ELF-1 (cell line): ENCODE results near the gene KIF21B.

Experiments used
- DNase-seq: peaks from one replicate; pipeline ENCODE4 v3.0.0-alpha.2; 2016; ENCODE audit warnings: low read depth, low spot score

The KIF21B gene

DNA sequence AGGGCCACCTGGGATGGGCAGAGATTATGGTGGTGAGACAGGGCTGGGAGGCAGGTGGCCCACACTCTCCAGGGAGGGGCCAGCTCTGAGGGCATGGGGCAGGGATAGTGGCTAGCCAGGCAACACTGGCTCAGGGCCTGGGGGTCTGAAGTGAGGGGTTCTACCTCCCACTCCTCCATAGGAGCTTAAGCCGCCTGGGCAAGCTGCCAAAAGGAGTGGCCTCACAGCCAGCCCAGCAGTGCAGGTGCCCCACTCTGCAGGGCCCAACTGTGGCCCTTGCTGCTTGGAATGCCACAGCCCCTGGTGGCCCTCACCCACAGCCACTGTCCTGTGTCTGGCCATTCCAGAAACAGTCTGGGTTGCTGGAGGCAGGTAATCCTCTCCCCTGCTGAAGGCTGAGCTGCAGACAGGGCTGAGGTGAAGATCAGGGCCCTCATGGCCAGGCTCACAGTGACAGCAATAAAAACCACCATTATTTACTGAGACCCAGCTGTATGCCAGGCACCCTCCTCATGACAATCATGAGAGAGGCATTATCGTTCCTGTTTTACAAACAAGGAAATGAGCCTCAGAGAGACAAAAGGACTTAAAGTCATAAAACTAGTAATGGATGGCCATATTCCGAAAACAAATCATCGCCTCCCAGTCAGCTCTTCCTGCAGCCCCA lies 31.0 kb downstream of the KIF21B start:
- DNase-seq: no peak

DNA sequence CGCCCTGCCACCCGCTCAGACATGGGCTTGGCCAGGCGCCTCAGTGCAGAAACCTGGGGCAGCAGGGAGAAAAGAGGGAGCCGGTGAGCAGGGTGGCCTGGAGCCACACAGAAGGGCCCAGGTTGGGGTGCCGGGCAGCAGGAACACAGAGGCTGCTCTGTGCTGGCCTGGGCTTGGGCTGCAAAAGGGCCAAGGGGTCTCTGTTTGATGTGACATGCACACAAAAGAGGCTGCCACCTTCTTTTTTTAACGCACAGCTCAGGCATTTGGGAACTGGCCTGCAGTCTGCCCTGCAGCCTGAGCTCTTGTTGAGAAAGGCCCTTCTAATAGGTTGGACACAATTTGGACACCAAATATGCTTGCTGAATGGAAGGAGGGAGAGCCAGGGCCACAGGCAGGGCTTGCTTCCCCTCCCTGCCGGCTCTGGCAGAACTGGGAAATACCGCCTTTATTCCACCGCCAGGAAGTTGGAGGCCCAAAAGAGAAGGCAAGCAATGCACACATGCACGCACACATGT lies 32.4 kb downstream of the KIF21B start:
- DNase-seq: no peak

DNA sequence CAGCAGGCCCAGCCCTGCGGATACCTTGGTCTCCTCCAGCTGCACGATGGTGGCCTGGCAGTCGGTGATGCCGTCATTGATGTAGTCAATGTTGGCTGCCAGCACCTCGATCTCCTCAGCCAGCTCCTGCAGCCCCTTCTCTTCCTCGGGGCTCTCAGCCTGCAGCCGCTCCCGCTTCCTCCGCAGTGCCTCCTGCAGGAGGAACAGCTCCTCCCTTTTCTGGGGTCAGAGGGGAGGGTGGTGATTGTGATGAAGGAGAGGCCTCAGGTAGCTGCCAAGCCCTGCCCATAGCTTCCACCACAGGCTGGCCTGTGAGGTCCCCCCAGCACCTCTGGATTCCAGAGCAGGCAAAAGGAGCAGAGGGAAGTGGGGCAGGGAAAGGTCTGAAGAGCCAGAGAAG lies 33.4 kb downstream of the KIF21B start:
- DNase-seq: no peak

DNA sequence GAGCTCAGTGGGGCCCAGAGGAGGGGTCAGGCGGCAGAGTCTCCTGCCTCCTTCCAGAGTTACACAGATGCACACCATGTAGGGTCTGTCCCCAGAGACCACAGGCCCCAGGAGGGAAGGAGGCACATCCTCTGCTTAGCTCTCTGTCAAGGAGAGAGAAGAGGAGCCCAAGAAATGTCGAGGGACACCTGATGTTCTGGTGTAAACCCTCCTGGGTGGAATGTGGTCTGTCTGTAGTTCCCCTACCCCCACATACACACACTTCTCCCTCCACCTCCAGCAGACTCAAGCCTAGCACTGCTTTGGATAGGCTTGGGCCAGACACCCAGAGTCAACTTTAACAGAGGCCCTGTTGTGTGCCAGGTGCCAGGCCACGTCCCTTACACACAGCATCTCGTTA lies 34.2 kb downstream of the KIF21B start:
- no peak for DNase-seq

DNA sequence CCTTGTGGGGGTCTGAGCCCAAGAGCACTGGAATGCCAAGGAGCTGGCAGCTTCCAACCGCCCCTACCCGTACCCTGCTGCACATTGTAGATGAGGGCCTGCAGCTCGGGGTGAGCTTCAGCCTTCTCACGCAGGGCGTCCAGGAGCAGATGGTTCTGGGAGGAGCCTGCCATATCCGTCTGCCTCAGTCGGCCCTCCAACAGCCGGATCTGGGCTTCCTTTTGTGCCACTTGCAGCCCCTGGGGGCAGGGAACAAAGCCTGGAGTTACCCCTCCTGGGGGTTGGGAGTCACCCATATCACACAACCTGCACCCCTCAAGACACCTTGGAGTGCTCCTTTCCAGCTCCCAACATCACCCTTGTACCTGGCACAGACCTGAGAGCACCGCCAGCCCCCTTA lies 34.8 kb downstream of the KIF21B start:
- DNase-seq: no peak

DNA sequence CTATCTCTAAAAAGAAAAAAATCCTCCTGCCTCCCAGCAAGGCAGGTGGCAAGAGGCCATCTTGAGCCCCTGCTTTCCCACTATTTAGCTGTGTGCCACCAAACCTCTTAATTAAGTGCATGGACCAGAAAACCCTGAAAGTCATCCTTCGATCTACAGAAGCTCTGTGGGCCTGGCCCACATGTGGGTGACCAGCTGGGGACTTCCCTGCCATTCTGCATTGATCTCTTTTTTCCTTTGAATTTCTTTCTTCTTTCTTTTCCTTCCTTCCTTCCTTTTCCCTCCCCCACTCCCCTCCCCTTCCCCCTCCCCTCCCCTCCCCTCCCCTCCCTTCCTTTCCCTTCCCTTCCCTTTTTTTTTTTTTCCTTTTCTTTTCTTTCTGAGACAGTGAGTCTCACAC lies 38.0 kb downstream of the KIF21B start:
- no peak for DNase-seq

DNA sequence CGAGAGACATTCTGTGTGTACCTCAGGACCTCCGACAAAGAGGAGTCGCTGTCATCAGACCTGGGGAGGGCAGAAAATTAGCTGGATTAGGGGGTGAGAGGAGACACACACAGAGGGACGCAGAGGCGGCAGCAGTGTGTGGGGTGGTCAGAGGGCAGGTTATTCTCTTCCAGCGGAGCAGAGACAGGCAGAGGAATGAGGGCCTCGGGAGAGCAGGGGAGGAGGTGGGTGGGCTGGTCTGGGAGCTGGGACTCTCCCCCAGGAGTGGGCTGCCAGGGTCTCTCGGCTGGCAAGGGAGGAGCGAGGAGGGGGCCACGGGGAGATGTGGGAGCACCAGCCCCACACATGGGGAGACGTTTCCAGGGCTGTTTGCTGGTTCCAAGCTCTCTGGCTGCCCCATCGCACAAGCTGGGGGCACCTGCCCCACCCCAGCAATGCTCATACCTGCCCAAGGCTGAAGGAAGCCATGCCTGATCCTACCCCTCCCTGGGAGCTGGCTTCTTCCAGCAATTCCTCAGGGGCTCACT lies 40.4 kb downstream of the KIF21B start:
- DNase-seq: no peak

DNA sequence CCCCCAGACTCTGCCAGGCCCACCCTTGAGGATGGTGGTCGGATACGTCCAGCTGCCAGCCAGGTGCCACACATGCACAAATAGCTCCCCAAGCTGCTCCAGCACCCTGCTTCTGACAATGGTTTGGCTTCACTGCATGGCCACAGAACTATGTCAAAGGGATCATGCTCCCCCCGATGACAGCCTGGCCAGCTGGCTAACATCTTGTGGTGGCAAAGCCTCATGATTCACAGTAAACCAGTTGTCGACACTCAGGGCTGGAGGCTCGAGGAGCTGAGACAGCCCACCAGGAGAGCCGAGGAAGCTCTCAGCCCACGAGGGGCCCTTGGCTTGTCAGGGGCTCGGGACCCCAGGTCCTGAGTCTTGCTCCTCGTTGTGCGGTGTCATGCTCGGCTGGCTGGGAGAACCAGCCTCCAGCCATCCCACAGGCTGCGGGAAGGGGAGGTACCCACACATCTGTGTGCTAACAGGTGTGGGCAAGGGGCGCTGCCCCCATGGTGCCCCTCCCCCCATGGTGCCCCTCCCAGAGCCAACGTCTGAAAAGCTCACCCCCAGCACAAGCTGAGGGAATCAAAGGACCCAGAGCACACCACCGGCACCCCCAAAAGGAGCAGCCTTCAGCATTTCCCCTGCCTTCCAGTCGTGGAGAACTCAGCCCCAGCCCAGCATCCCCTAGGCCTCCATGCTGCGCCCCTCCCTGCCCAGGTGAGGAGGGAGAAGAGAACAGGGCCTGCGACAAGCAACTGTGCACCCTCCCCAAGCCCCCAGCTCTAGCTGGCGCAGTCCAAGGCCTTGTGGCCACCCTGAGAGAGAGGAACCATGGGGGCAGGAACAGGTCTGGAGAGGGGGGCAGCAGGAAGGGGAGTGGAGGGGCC lies 41.2 kb downstream of the KIF21B start:
- DNase-seq: no peak

DNA sequence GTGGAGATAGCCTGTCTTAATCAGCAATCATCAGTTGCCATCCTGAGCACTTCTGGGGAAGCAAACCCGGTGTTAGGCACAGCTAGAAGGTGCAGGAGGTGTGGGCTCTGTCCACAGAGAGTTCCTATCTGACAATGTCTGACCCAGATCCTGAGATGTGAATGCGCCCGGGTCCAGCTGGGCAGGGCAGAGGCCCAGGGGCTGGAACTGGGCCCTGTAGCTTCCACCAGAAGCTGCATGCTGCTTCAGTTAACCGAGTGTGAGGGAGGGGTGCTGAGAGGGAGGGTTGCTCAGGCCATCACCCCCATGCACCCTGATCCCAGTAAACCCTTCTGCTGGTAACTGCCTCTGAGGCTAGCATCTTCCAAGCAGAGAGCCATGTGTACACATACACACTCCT lies 42.2 kb downstream of the KIF21B start:
- DNase-seq: no peak

DNA sequence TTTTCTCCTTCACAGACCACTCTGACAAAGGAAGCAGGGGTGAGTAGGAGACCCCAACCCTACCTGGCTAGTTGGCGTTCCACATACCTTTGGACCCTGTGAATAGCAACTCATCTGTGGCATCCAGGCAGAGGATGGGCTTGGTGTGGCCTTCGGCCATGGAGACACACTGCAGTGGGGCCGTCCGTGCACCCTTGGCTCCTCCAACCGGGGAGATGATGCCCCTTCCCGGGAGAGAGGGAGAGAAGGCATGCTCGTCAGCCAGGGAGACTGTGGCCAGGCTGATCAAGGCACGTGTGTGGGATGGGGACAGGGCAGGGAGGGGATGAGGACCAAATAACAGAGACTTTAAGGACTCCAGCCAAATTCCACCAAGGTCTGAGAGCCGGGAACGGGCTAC lies 42.6 kb downstream of the KIF21B start:
- no peak for DNase-seq

DNA sequence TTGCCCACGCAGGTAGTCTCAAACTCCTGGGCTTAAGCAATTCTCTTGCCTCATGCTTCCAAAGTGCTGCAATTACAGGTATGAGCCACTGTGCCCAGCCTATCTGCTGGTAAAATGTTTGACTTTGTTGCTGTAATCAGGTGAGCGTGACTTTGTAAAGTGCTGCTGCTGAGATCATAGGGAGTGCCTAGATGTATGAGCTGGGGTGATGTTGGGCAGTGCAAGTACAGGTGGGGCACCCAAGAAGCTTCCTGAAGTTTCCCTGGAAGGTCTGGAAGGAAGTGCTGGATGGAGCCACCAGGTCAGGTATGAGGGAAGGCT lies 43.1 kb downstream of the KIF21B start:
- DNase-seq: no peak

DNA sequence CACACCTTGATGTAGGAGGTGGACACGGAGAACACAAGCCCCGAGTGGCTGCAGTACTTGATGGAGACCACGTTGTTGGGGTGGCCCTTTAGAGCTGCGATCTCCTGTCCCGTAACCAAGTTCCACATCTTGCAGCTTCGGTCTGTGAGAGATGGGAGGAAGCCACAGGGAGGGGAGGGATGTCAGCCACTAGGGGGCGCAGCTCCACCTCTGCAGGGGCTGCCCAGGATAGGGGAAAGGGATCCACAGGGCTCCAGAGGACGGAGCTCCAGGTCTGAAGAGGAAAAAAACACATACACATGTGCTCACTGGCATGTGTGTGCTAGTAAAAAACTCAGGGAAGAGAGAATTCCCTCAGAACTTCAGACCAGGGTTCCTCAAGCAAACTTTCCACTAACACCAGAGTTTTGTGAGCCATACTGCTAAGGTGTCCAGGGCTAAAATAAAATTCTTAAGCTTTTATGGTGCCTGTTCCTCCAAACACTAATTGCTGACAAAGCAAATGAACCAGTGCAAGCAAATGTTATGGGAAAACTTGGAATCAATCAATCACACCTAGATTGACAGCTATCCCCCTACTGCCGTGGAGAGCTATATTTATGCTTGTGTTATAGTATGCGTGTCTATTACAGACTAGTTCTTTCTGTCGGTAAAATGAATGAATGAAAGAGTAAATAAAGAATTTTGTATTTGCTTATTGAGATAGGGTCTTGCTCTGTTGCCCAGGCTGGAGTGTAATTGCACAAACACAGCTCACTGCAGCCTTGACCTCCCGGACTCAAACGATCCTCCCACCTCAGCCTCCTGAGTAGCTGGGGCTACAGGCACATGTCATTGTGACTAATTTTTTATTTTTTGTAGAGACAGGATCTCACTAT lies 43.7 kb downstream of the KIF21B start:
- peak; percentile 83 for DNase-seq

DNA sequence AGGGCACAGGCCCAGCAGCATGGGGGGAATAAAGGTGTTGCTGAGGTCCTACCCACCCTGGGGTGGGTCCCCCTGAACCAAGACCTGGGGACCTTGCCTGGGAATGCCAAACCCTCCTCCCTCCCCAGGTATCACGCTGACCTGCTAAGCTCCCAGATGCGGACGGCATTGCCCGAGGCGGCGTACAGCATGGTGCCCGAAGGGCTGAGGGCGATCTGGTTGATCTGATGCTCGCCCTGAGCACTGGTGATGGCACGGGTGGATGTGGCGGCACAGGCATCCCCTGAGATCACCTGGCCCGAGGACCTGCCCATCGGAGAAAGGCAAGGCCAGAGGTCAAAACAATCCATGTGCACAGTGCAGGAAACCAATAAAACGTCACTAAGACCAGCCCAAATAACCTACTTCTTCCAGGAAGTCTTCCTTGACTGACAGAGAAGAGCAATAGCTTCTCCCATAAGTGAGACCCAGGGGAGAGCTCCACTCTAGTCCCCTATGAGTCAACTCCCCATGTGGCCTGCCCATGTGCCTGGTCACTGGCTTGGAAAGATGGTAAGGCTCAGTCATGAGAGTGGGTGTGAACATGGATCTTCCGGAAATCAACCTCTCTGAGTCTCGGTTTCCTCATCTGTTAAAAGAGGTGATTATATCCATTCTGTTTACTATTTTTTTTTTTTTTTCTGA lies 46.3 kb downstream of the KIF21B start:
- no peak for DNase-seq

DNA sequence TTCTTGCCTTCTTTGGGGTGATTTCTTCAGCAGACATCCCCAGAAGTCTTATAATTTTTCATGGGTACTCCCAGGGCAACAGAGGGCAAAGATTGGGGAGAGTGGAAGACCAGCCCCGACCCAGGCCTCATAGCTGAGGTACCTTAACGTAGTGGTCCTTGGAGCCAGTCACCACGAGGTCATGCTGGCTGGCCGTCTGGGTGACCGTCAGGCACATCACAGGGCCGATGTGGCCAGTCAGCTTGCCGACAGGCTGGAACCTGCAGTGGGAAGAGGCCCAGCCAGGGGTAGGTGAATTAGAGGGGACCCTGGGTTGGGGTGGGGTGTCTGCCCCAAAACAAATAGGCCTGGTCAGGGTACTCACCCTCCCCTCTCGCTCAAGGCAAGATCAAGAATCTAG lies 46.9 kb downstream of the KIF21B start:
- DNase-seq: no peak

DNA sequence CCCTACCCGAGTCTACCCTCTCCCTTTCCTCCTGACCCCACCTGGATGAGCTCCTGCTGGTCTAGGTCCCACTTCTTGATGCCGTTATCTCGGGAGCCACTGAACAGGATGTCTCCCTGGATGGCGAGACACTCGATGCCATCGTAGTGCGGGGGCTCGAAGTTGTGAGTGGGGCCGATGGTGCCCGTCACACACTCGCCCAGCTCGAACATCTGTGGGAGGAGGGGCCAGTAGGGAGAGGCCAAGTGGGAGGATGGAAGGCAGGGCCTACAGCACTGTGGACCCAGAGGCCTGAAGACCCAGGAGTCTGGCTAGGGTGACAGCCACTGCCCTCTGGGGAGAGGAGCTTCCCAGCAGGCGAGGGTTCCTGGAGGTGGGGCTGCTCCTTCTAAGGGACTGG lies 48.1 kb downstream of the KIF21B start:
- DNase-seq: no peak

DNA sequence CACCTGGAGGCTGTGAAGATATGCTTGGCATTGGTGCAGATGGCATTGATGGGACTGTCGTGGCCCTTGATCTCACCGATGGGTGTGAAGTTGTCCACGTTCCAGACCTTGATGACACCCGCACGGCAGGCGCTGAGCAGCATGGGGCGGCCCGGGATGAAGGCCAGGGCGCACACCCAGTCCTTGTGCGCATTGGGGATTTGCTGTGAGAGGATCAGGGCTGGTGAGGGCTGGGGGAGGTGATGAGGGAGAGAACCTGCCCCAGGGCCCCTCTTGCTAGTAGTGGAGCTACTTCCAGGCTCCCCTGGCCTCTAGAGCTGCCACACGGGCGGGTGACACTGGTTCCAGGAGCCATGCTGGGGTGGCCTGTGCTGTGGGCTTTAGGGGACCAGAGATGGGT lies 48.8 kb downstream of the KIF21B start:
- no peak for DNase-seq

DNA sequence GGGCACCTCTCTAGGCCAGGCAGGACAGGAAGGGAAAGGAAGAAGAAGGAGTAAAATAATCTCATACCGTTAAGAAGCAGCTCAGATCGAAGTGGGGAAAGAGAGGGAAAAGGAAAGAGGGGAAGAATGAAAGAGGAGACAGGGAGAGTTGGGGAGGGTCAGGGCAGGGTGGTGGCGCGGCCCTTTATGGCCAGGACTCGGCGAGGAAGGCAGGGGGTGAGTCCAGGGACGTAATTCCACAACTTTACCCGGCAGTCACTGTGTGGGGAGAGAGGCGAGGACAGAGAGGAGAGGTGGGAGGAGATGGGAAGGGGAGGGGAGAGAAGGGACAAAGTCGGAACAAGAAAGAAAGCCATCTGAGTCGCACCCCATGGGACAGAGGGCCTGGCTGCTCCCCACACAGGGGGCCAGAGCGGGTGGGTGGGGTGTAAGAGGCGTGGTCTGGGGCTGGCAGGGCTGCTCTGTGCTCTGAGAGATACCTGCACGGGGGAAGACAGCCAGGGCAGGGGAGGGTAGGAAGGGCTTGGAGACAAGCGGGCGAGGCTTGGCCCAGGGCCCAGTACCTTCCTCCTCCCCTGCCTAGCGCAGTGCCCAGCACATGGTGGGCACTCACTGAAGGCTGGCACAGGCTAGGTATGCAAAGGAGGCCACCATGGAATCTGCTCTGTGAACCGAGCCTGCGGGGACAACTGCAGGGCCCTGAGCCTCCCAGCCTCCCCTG lies 49.4 kb downstream of the KIF21B start:
- DNase-seq: no peak

DNA sequence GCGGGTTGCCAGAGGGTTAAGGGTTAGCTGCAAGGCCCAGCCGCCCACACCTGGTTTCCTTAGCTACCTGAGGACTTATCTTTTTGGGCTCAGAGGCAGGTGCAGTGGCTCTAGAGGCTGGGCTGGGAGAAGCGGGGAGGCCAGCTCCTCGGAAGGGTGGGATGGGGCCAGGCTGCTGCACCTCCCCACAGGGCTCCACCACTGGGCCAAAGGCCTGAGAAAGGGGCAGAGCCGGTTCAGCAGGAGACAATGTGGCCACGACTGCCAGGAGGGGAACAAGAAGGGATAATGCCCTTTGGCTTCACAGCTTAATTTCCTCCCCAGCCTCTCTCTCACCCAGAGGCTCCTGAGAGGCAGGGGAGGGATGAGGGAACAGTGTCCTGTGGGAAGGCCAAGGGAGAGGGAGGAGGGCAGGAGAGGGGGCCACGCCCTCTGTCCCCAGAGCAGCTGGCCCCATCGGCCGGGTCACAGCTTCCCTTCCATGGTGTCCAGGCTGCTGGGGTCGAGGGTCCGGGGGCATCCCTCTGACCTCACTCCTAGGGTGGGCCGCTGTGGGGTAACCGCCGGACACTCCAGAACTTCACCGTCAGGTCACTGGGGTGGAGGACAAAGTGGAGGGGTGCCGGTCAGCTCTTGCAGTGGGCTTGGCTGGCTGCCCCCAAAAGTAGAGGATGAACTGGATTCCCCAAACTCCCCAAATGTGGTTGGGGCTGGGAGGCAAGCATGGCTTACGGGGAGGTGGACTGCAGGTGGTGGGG lies 50.4 kb downstream of the KIF21B start:
- DNase-seq: no peak

DNA sequence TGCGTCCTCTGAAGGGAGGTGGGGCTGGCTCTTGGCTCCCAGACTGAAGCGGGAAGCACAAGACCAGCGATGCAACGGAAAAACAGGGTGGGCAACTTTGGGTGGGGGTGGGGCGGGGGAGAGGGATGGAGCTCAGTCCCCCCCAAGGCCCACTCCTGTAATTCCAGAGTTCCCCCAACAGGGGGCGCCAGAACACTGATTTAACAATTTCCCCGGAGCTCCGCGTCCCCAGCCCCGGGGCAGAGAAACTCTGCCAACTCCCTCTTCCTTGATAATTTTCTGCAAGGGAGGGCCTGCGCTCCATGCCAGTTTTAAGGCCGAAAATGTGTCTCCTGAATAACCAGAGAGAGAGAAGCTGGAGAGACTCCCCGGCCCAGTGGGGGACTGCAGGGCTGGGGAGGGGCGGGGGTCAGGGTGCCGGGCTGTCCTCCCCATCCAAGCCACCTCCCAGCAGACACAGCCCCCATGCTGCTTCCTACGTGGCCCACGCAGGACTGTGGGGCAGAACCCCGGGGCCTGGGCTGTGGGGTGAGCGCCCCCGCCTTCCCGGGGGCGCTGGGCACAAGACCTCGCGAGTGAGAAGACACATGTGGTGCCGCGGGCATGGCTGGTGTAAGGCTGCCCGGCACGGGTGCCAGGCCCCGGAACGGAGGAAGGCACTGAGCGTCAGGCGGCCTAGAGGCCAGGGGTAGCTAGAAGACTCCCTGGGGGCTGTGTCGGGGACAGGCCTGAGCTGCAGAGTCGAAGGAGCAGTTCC lies 51.4 kb downstream of the KIF21B start:
- peak; percentile 77 for DNase-seq
